A673 (cell line): ENCODE measurements around the gene IL24.

Source experiments
- EZH2 ChIP-seq: fragments of 200-600 bp; sonication (generic); IDR thresholded peaks from 2 replicates; pipeline ENCODE4 v1.6.1; 2017; ENCODE audit warnings: borderline replicate concordance, low read depth, mild to moderate bottlenecking, mixed read lengths, antibody characterized with exemption, low read length; ENCODE audit not compliant: poor library complexity, severe bottlenecking
- TF ChIP-seq, protein P1 (sequence below): fragments of 300-800, 200-600 bp; sonication (generic); conservative IDR thresholded peaks from 2 replicates; pipeline ENCODE4 v1.5.1; 2017; ENCODE audit warnings: low read depth, mild to moderate bottlenecking, antibody characterized with exemption, low read length, moderate library complexity, mixed read lengths

DNA sequence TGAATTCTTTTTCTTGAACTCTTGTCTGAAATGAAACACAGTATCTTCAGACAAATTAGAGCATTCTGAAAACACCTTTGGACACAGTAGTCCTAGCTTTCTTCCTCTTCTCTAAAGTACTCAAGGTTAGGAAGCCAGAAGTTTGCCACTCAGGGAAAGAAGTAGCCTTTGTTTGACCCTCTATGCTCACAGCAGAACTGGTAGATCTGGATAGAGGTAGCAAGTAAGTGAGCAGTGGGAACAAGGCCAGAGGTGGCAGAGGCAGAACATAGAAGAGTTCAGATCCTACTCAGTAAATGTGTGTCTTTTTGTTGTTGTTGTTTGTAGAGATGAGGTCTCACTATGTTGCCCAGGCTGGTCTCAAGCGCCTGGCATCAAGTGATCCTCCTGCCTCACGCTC, 56.4 kb downstream of the IL24 start:
- TF ChIP-seq, protein P1, sequence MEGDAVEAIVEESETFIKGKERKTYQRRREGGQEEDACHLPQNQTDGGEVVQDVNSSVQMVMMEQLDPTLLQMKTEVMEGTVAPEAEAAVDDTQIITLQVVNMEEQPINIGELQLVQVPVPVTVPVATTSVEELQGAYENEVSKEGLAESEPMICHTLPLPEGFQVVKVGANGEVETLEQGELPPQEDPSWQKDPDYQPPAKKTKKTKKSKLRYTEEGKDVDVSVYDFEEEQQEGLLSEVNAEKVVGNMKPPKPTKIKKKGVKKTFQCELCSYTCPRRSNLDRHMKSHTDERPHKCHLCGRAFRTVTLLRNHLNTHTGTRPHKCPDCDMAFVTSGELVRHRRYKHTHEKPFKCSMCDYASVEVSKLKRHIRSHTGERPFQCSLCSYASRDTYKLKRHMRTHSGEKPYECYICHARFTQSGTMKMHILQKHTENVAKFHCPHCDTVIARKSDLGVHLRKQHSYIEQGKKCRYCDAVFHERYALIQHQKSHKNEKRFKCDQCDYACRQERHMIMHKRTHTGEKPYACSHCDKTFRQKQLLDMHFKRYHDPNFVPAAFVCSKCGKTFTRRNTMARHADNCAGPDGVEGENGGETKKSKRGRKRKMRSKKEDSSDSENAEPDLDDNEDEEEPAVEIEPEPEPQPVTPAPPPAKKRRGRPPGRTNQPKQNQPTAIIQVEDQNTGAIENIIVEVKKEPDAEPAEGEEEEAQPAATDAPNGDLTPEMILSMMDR, result no peak
- TF ChIP-seq EZH2, result no peak
